GM12878 (cell line): ENCODE measurements around the gene ADAMTS6. TPM values are rescaled to one million over a fixed set of nuclear protein-coding genes. Genes with fewer than 3 reads are reported as not detected.
"Not testable (repeated sequence)": the region's sequence is repeated elsewhere in the genome, so short reads cannot be mapped to it uniquely, and the experiment has no call there.

Source experiments
- ATAC-seq: fragments of 200-7000 bp; cut with Tn5 transposase; 3 replicates; pipeline ENCODE4 v1.9.1; 2020; ENCODE audit warnings: mild to moderate bottlenecking, moderate library complexity
- BruUV-seq: library from RNA; stranded (reverse); fragments of 400-500 nt; replicated peaks from 2 replicates; lab custom pipeline; 2021; lab: Mats Ljungman, UMichigan
- CTCF ChIA-PET: fragments of 300-600 bp; sonication (Branson Sonifier 250); formaldehyde crosslinking; extraction: SDS; loops from one replicate; lab custom pipeline; 2021; ENCODE audit warnings: inconsistent platforms; lab: Yijun Ruan, JAX
- POLR2A ChIA-PET: fragments of 350-600 bp; formaldehyde crosslinking; extraction: SDS; loops from one replicate; lab custom pipeline; 2021; ENCODE audit warnings: inconsistent platforms; lab: Charles Lee
- RAD21 ChIA-PET: fragments of 300-600 bp; sonication (Branson Sonifier 250); formaldehyde crosslinking; loops from one replicate; lab custom pipeline; 2023; ENCODE audit warnings: antibody characterized with exemption; ENCODE audit not compliant: unreplicated experiment; lab: Charles Lee
- SMC1A ChIA-PET: fragments of 300-600 bp; sonication (Branson Sonifier 250); formaldehyde crosslinking; loops from one replicate; lab custom pipeline; 2023; ENCODE audit not compliant: unreplicated experiment, uncharacterized antibody; lab: Charles Lee
- DNase-seq: peaks from one replicate; pipeline ENCODE4 v3.0.0-alpha.2; 2011; ENCODE audit warnings: low read depth, low spot score
- FAIRE-seq: peaks from 3 replicates; lab custom pipeline; 2011; peaks lifted over from hg19 to GRCh38; lab: Jason Lieb, UNC
- H2AFZ ChIP-seq: 2 replicates; pipeline ENCODE4 v1.6.0; 2011; ENCODE audit warnings: low read depth, low read length, control low read depth; ENCODE audit not compliant: control insufficient read depth
- H3K27ac ChIP-seq: 2 replicates; pipeline ENCODE4 v1.5.1; 2011; ENCODE audit warnings: control low read depth; ENCODE audit not compliant: control insufficient read depth, insufficient read depth
- H3K27me3 ChIP-seq, 2 experiments: replicated peaks in 1 of 2; 2 replicates each; pipeline versions ENCODE4 v1.6.0 to v1.6.1; 2011; ENCODE audit warnings: low read length in 1 of 2; ENCODE audit not compliant: control insufficient read depth in 2 of 2, insufficient read depth in 2 of 2
- H3K36me3 ChIP-seq, 2 experiments: 2 replicates each; pipeline ENCODE4 v1.5.1; 2011; ENCODE audit warnings: low read length in 1 of 2; ENCODE audit not compliant: control insufficient read depth in 2 of 2, insufficient read depth in 2 of 2
- H3K4me1 ChIP-seq: 2 replicates; pipeline ENCODE4 v1.6.1; 2011; ENCODE audit warnings: mild to moderate bottlenecking, low read length, moderate library complexity, mixed read lengths; ENCODE audit not compliant: control insufficient read depth, insufficient read depth
- H3K4me2 ChIP-seq: 2 replicates; pipeline ENCODE4 v1.6.0; 2011; ENCODE audit warnings: control low read depth; ENCODE audit not compliant: control insufficient read depth, insufficient read depth
- H3K4me3 ChIP-seq: fragments of 200-600 bp; sonication (generic); 2 replicates; pipeline ENCODE4 v1.5.1; 2016
- H3K79me2 ChIP-seq: 2 replicates; pipeline ENCODE4 v1.6.0; 2011; ENCODE audit warnings: low read length; ENCODE audit not compliant: control insufficient read depth, insufficient read depth
- H3K9ac ChIP-seq: 2 replicates; pipeline ENCODE4 v1.8.0; 2011; ENCODE audit warnings: low read length, control low read depth, mixed read lengths; ENCODE audit not compliant: control insufficient read depth, insufficient read depth
- H3K9me3 ChIP-seq: replicated peaks from 3 replicates; pipeline ENCODE4 v1.5.1; 2011; ENCODE audit warnings: mild to moderate bottlenecking, low read length; ENCODE audit not compliant: control insufficient read depth, insufficient read depth
- H4K20me1 ChIP-seq: 2 replicates; pipeline ENCODE4 v1.6.0; 2011; ENCODE audit not compliant: control insufficient read depth, insufficient read depth
- BHLHE40 ChIP-seq, 2 experiments: fragments of 450-650 bp in 1 of 2; IDR thresholded peaks; 2 replicates each; pipeline ENCODE4 v1.6.1; 2011 to 2017; ENCODE audit warnings: low read depth in 2 of 2, borderline replicate concordance in 1 of 2, improper control_type of control experiment in 1 of 2, low read length in 1 of 2, mild to moderate bottlenecking in 1 of 2
- IRF4 ChIP-seq: IDR thresholded peaks from 2 replicates; pipeline ENCODE4 v1.6.1; 2011; ENCODE audit warnings: low read depth, low read length
- JUND ChIP-seq: IDR thresholded peaks from 2 replicates; pipeline ENCODE4 v1.6.1; 2012; ENCODE audit warnings: low read depth, mild to moderate bottlenecking, low read length, improper control_type of control experiment, moderate library complexity
- MEF2B ChIP-seq: fragments of 450-650 bp; IDR thresholded peaks from 2 replicates; pipeline ENCODE4 v1.6.1; 2018; ENCODE audit warnings: mild to moderate bottlenecking, moderate library complexity; ENCODE audit not compliant: partially characterized antibody, poor library complexity, severe bottlenecking
- POU2F2 ChIP-seq: IDR thresholded peaks from 3 replicates; pipeline ENCODE4 v1.6.1; 2011; ENCODE audit warnings: low read depth, mild to moderate bottlenecking, low read length, borderline replicate concordance
- RELA ChIP-seq: fragments of 450-650 bp; IDR thresholded peaks from 2 replicates; pipeline ENCODE4 v1.8.0; 2014; ENCODE audit warnings: borderline replicate concordance; ENCODE audit not compliant: partially characterized antibody
- SKIL ChIP-seq: fragments of 450-650 bp; IDR thresholded peaks from 2 replicates; pipeline ENCODE4 v1.6.1; 2017; ENCODE audit warnings: mild to moderate bottlenecking, low read depth, inconsistent platforms; ENCODE audit not compliant: poor library complexity, severe bottlenecking
- SMAD5 ChIP-seq: IDR thresholded peaks from 2 replicates; pipeline ENCODE4 v1.6.1; 2016; ENCODE audit warnings: antibody characterized with exemption, low read depth
- TCF12 ChIP-seq: IDR thresholded peaks from 2 replicates; pipeline ENCODE4 v1.6.1; 2011; ENCODE audit warnings: low read depth, mild to moderate bottlenecking, low read length
- ZNF217 ChIP-seq: fragments of 450-650 bp; IDR thresholded peaks from 2 replicates; pipeline ENCODE4 v1.6.1; 2017; ENCODE audit warnings: antibody characterized with exemption, mild to moderate bottlenecking
- WGBS: methylation state at CpG from one replicate; pipeline ENCODE4 v1.1.6; 2016; ENCODE audit warnings: low lambda C conversion rate; ENCODE audit not compliant: insufficient replicate concordance, insufficient coverage; ENCODE audit errors: missing lambda C conversion rate; 5-methylcytosine and 5-hydroxymethylcytosine counted together
- in situ Hi-C: fragments of 300-500 bp; cut with MboI; formaldehyde crosslinking; loops from 9 replicates; pipeline ENCODE4 v1.14.3; 2018; ENCODE audit warnings: mixed read lengths
- intact Hi-C: fragments of 100-400 bp; cut with micrococcal nuclease; formaldehyde crosslinking; loops from one replicate; pipeline ENCODE4 v1.14.2; 2022; ENCODE audit not compliant: unreplicated experiment
- polyA plus RNA-seq, 11 experiments: library from polyadenylated mRNA; depleted of rRNA in 4 of 11; unstranded in 6 of 11; stranded (reverse) in 5 of 11; fragments of >200 nt; fragmentation: Nextera tagmentation in 4 of 11; fragmentation: Illumina TruSeq in 1 of 11; extraction: Ambion mirVana in 4 of 11; extraction: Trizol in 1 of 11; gene quantifications; 1 replicate in 1 of 11; 2 replicates in 10 of 11; pipeline versions ENCODE4 v1.2.1 to v1.2.3, GENCODE V29; 2011 to 2016; ENCODE audit warnings: inconsistent platforms in 2 of 11, missing spikeins in 2 of 11, low read depth in 1 of 11
- total RNA-seq, 4 experiments: library from RNA; depleted of rRNA in 3 of 4; stranded (reverse); fragments of >200 nt in 3 of 4; fragmentation: Illumina TruSeq in 1 of 4; extraction: Trizol in 1 of 4; gene quantifications; 2 replicates each; pipeline versions ENCODE4 v1.2.1 to v1.2.3, GENCODE V29; 2013 to 2021
- TF ChIP-seq, protein P1 (sequence below), 3 experiments: IDR thresholded peaks in 2 of 3; conservative IDR thresholded peaks in 1 of 3; 2 replicates each; pipeline ENCODE4 v1.5.1; 2011; ENCODE audit warnings: low read depth in 3 of 3, low read length in 3 of 3, mild to moderate bottlenecking in 3 of 3, control low read depth in 2 of 3, moderate library complexity in 2 of 3, inconsistent platforms in 1 of 3, mixed read lengths in 1 of 3; ENCODE audit not compliant: control insufficient read depth in 2 of 3, insufficient read depth in 1 of 3; ENCODE audit errors: extremely low read depth in 1 of 3

ADAMTS6 gene
- total and polyA plus RNA-seq, 10 of the 15 experiments (the other 5 are each of a cell fraction or from before 2014, with no cell fraction given), result 1.1 to 12.3 (median 6.5) TPM

DNA sequence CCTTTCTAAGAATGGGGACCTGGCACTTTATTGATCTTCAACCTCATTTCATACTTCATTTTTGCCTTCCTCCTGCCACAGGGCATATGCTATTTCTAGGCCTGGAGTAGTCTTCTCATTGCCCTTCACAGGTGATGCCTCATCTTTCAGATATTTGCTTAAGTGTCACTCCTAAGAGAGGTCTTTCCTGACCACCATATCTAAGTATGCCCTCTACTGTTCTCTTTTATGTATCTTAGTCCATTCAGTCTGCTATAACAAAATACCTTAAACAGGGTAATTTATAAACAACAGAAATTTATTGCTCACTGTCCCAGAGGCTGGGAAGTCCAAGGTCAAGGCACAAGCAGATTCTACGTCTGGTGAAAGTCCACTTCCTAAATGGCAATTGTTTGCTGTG, 99.1 kb downstream of the ADAMTS6 start (continued):
- TF ChIP-seq, protein P1, sequence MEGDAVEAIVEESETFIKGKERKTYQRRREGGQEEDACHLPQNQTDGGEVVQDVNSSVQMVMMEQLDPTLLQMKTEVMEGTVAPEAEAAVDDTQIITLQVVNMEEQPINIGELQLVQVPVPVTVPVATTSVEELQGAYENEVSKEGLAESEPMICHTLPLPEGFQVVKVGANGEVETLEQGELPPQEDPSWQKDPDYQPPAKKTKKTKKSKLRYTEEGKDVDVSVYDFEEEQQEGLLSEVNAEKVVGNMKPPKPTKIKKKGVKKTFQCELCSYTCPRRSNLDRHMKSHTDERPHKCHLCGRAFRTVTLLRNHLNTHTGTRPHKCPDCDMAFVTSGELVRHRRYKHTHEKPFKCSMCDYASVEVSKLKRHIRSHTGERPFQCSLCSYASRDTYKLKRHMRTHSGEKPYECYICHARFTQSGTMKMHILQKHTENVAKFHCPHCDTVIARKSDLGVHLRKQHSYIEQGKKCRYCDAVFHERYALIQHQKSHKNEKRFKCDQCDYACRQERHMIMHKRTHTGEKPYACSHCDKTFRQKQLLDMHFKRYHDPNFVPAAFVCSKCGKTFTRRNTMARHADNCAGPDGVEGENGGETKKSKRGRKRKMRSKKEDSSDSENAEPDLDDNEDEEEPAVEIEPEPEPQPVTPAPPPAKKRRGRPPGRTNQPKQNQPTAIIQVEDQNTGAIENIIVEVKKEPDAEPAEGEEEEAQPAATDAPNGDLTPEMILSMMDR (IDR thresholded peaks at IDR 0.05 in 2 of 3, conservative IDR thresholded peaks at IDR 0.05 in 1 of 3; ENCODE audit: control insufficient read depth in 2 of 3, extremely low read depth in 1 of 3, insufficient read depth in 1 of 3, low read depth in 3 of 3, low read length in 3 of 3), result peak in 1 of 3 experiments; percentile 15; a peak in 1 of 6 replicates
- TF ChIP-seq SMAD5, result no peak

DNA sequence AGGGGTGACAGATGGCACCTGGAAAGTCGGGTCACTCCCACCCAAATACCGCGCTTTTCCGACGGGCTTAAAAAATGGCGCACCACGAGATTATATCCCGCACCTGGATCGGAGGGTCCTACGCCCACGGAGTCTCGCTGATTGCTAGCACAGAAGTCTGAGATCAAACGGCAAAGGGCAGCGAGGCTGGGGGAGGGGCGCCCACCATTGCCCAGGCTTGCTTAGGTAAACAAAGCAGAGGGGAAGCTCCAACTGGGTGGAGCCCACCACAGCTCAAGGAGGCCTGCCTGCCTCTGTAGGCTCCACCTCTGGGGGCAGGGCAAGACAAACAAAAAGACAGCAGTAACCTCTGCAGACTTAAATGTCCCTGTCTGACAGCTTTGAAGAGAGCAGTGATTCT, 111.2 kb downstream of the ADAMTS6 start:
- H3K9ac ChIP-seq, H2AFZ ChIP-seq, intact Hi-C loops, H3K27ac ChIP-seq, H4K20me1 ChIP-seq, POLR2A ChIA-PET, H3K4me1 ChIP-seq, H3K4me3 ChIP-seq, RAD21 ChIA-PET, SMC1A ChIA-PET, H3K9me3 ChIP-seq, ATAC-seq, H3K27me3 ChIP-seq, H3K36me3 ChIP-seq, FAIRE-seq, BruUV-seq, in situ Hi-C loops, CTCF ChIA-PET, H3K79me2 ChIP-seq, H3K4me2 ChIP-seq, DNase-seq: not testable (repeated sequence)
- WGBS, result 91% methylated on average over 15 of the region's 15 CpGs

- ChIA-PET SMC1A (interaction anchor here (1.0 to 1.2 kb wide), 2 partner anchors 12 to 17 kb away, joined by 4 read pairs; no protein-coding TSS in a partner anchor), POLR2A (no interaction called here), CTCF (interaction anchor here (0.6 kb wide), 1 partner anchor 266 kb away, joined by 4 read pairs; no protein-coding TSS in a partner anchor), RAD21 (interaction anchor here (0.8 kb wide), 1 partner anchor 116 kb away, joined by 3 read pairs; no protein-coding TSS in a partner anchor)
- Histone ChIP-seq H4K20me1 (no peaks in the 10 kb centered on the region), H2AFZ (no peak overlapping the region), H3K4me3 (no peak overlapping the region), H3K36me3 (no peaks in the 10 kb centered on the region), H3K9me3 (no peaks in the 10 kb centered on the region), H3K79me2 (no peaks in the 10 kb centered on the region), H3K4me1 (no peaks in the 10 kb centered on the region), H3K9ac (no peak overlapping the region), H3K27me3 (no peaks in the 10 kb centered on the region), H3K27ac (no peak overlapping the region), H3K4me2 (no peak overlapping the region)
- whole genome bisulfite sequencing, result 100% methylated on average over 2 of the region's 2 CpGs
- BruUV-seq, result no TSS peak
- ATAC-seq (no peak), FAIRE-seq (no peak), DNase-seq (no peak)
- in situ Hi-C loops, result no loop called here
- intact Hi-C loops, result no loop called here
- TF ChIP-seq SMAD5 (no peak), RELA (no peak), ZNF217 (no peak), TCF12 (no peak), IRF4 (no peak), BHLHE40 (IDR thresholded peaks at IDR 0.05; ENCODE audit: borderline replicate concordance in 1 of 2, low read depth in 2 of 2, low read length in 1 of 2) (no peak), JUND (no peak), SKIL (no peak), POU2F2 (no peak), MEF2B (no peak)
Measured at GRCh38 chr5:65366655-65367054, 115.1 kb downstream of the ADAMTS6 start.
